K562 (cell line): ENCODE results near the gene CUX1. TPM values are rescaled to one million over a fixed set of nuclear protein-coding genes. Genes with fewer than 3 reads are reported as not detected.
A peak's percentile ranks its signal among the peaks of the same experiment; 100 is the strongest.

Experiments
- ATAC-seq: fragments of 200-7000 bp; cut with Tn5 transposase; 3 replicates; pipeline ENCODE4 v1.9.1; 2020; ENCODE audit warnings: moderate library complexity
- BruUV-seq: library from RNA; stranded (reverse); fragments of 400-500 nt; replicated peaks from 2 replicates; lab custom pipeline; 2021; lab: Mats Ljungman, UMichigan
- CTCF ChIA-PET: fragments of 300-600 bp; formaldehyde crosslinking; extraction: SDS; loops from one replicate; lab custom pipeline; 2021; ENCODE audit warnings: low intra/inter-chr PET ratio; lab: Yijun Ruan, JAX
- POLR2A ChIA-PET: fragments of 300-600, 350-650 bp; sonication (Branson Sonifier 250); formaldehyde crosslinking; extraction: SDS; loops from one replicate; lab custom pipeline; 2021; ENCODE audit warnings: antibody characterized with exemption, inconsistent platforms; lab: Yijun Ruan, JAX
- DNase-seq, 4 experiments: peaks; one replicate each; pipeline versions ENCODE4 v3.0.0 to v3.0.0-alpha.2; 2011 to 2018; ENCODE audit warnings: low spot score in 3 of 4, mixed read lengths in 3 of 4; ENCODE audit errors: extremely low read depth in 1 of 4
- FAIRE-seq: peaks from 2 replicates; lab custom pipeline; 2011; peaks lifted over from hg19 to GRCh38; lab: Jason Lieb, UNC
- H2AFZ ChIP-seq: 2 replicates; pipeline ENCODE4 v1.6.0; 2011; ENCODE audit warnings: low read depth, low read length, control low read depth, inconsistent platforms
- H3K27ac ChIP-seq: fragments of 200-600 bp; 3 replicates; pipeline ENCODE4 v1.8.0; 2011; ENCODE audit warnings: low read depth, mild to moderate bottlenecking, control low read depth, inconsistent platforms, low read length, moderate library complexity, mixed read lengths; ENCODE audit errors: extremely low read depth
- H3K27me3 ChIP-seq, 2 experiments: fragments of 300-600 bp in 1 of 2; 2 replicates in 1 of 2; 3 replicates in 1 of 2; pipeline versions ENCODE4 v1.6.0 to v1.8.0; 2011; ENCODE audit warnings: inconsistent platforms in 2 of 2, low read length in 2 of 2, mild to moderate bottlenecking in 1 of 2, mixed read lengths in 1 of 2, moderate library complexity in 1 of 2; ENCODE audit not compliant: control insufficient read depth in 2 of 2, insufficient read depth in 2 of 2
- H3K36me3 ChIP-seq: fragments of 300-600 bp; 3 replicates; pipeline ENCODE4 v1.8.0; 2011; ENCODE audit warnings: mild to moderate bottlenecking, low read length, inconsistent platforms; ENCODE audit not compliant: control insufficient read depth, insufficient read depth
- H3K4me1 ChIP-seq, 2 experiments: fragments of 200-600 bp in 1 of 2; replicated peaks in 1 of 2; 2 replicates in 1 of 2; 3 replicates in 1 of 2; pipeline versions ENCODE4 v1.5.1 to v1.8.0; 2011; ENCODE audit warnings: inconsistent platforms in 2 of 2, low read length in 2 of 2, mild to moderate bottlenecking in 1 of 2, mixed read lengths in 1 of 2, moderate library complexity in 1 of 2; ENCODE audit not compliant: control insufficient read depth in 2 of 2, insufficient read depth in 2 of 2
- H3K4me2 ChIP-seq: 2 replicates; pipeline ENCODE4 v1.6.1; 2011; ENCODE audit warnings: low read length, control low read depth, inconsistent platforms, mixed read lengths; ENCODE audit not compliant: insufficient read depth
- H3K4me3 ChIP-seq: fragments of 200-600 bp; sonication (generic), shearing (Covaris generic); 2 replicates; pipeline ENCODE4 v1.5.1; 2016; ENCODE audit warnings: control low read depth, inconsistent platforms
- H3K79me2 ChIP-seq: fragments of 200-600 bp; 3 replicates; pipeline ENCODE4 v1.8.0; 2011; ENCODE audit warnings: low read length, inconsistent platforms; ENCODE audit not compliant: control insufficient read depth, insufficient read depth
- H3K9ac ChIP-seq, 2 experiments: 2 replicates each; pipeline versions ENCODE4 v1.6.0 to v1.6.1; 2011; ENCODE audit warnings: low read depth in 2 of 2, low read length in 2 of 2, control low read depth in 1 of 2, inconsistent platforms in 1 of 2, mild to moderate bottlenecking in 1 of 2, mixed read lengths in 1 of 2; ENCODE audit not compliant: insufficient read depth in 1 of 2
- H3K9me1 ChIP-seq: one replicate; pipeline ENCODE4 v1.6.0; 2011; ENCODE audit warnings: inconsistent platforms, mild to moderate bottlenecking, low read length, moderate library complexity; ENCODE audit not compliant: control insufficient read depth, insufficient read depth
- H3K9me3 ChIP-seq: replicated peaks from 2 replicates; pipeline ENCODE4 v1.5.1; 2011; ENCODE audit warnings: low read depth, low read length, inconsistent platforms; ENCODE audit not compliant: control insufficient read depth, insufficient read depth
- H4K20me1 ChIP-seq: replicated peaks from 2 replicates; pipeline ENCODE4 v1.6.1; 2011; ENCODE audit warnings: low read length, inconsistent platforms, mixed read lengths; ENCODE audit not compliant: control insufficient read depth, insufficient read depth
- ESRRA ChIP-seq: fragments of 450-650 bp; IDR thresholded peaks from 2 replicates; pipeline ENCODE4 v1.6.1; 2014; ENCODE audit warnings: low read depth, mild to moderate bottlenecking, moderate library complexity, borderline replicate concordance
- GMEB1 ChIP-seq: fragments of 250-450 bp; sonication (Bioruptor Pico); IDR thresholded peaks from 2 replicates; pipeline ENCODE4 v1.4.0; 2020; ENCODE audit warnings: mild to moderate bottlenecking
- HDAC6 ChIP-seq: IDR thresholded peaks from 2 replicates; pipeline ENCODE4 v1.6.1; 2012; ENCODE audit warnings: low read depth, mild to moderate bottlenecking, control low read depth, inconsistent platforms, low read length, moderate library complexity
- IFI16 ChIP-seq: fragments of 250-450 bp; sonication (Bioruptor Pico); IDR thresholded peaks from 2 replicates; pipeline ENCODE4 v2.1.2; 2022; ENCODE audit warnings: mild to moderate bottlenecking, inconsistent platforms
- PTTG1 ChIP-seq: fragments of 450-650 bp; IDR thresholded peaks from 2 replicates; pipeline ENCODE4 v1.6.1; 2016; ENCODE audit warnings: low read depth, mild to moderate bottlenecking, missing genetic modification characterization, missing compliant biosample characterization
- SFPQ ChIP-seq: fragments of 200-400 bp; formaldehyde crosslinking; IDR thresholded peaks from 2 replicates; pipeline ENCODE4 v1.6.1; 2017; ENCODE audit warnings: mild to moderate bottlenecking, low read depth, low read length, moderate library complexity
- TBP ChIP-seq: optimal IDR thresholded peaks from 2 replicates; pipeline ENCODE3; 2011; ENCODE audit warnings: low read depth, low read length, improper control_type of control experiment
- TRIM28 ChIP-seq: fragments of 450-650 bp; IDR thresholded peaks from 2 replicates; pipeline ENCODE4 v1.6.1; 2017
- ZNF407 ChIP-seq: fragments of 450-650 bp; IDR thresholded peaks from 2 replicates; pipeline ENCODE4 v1.6.1; 2016; ENCODE audit warnings: low read depth
- WGBS: fragments of 100-300 bp; shearing (Covaris generic); methylation state at CpG from one replicate; pipeline ENCODE4 v1.1.6; 2016; ENCODE audit warnings: low coverage, mixed read lengths; ENCODE audit not compliant: insufficient coverage; ENCODE audit errors: missing lambda C conversion rate; 5-methylcytosine and 5-hydroxymethylcytosine counted together
- in situ Hi-C: fragments of 300-500 bp; cut with MboI; formaldehyde crosslinking; loops from 4 replicates; pipeline ENCODE4 v1.15.0; 2018; ENCODE audit warnings: inconsistent platforms, mixed read lengths
- intact Hi-C: fragments of 100-400 bp; cut with micrococcal nuclease; formaldehyde crosslinking; loops from 2 replicates; pipeline ENCODE4 v1.14.2; 2022
- polyA plus RNA-seq, 8 experiments: library from polyadenylated mRNA; depleted of rRNA in 4 of 8; stranded (reverse) in 5 of 8; unstranded in 3 of 8; fragments of >200 nt; fragmentation: Nextera tagmentation in 2 of 8; fragmentation: Illumina TruSeq in 1 of 8; extraction: Ambion mirVana in 2 of 8; extraction: Trizol in 1 of 8; gene quantifications; 2 replicates each; pipeline versions ENCODE4 v1.2.1 to v1.2.3, GENCODE V29; 2011 to 2014; ENCODE audit warnings: inconsistent platforms in 1 of 8, missing spikeins in 1 of 8
- total RNA-seq, 7 experiments: library from RNA; depleted of rRNA in 6 of 7; stranded (reverse); fragments of >200 nt in 6 of 7; fragmentation: Illumina TruSeq in 2 of 7; extraction: Trizol in 2 of 7; gene quantifications; 2 replicates each; pipeline versions ENCODE4 v1.2.1 to v1.2.3, GENCODE V29; 2011 to 2021; ENCODE audit warnings: low replicate concordance in 1 of 7

CUX1 gene
- total and polyA plus RNA-seq, 9 of the 15 experiments (the other 6 are each of a cell fraction or from before 2014, with no cell fraction given): 3.6 to 55.3 (median 25.2) TPM

GRCh38 chr7:101945034-101945758 lies 127.8 kb downstream of the CUX1 start:
- CTCF ChIA-PET: no interaction called here
- no TSS peak for BruUV-seq
- intact Hi-C loops (no loop called here), in situ Hi-C loops (no loop called here)
- Histone ChIP-seq H2AFZ (no peak overlapping the region), H3K4me1 (peaks cover 33 to 36% of the 10 kb centered on the region in 2 experiments), H3K27ac (no peak overlapping the region), H3K9me3 (no peaks in the 10 kb centered on the region), H3K79me2 (peaks cover 56% of the 10 kb centered on the region), H3K9ac (0 out of 4 replicates have a peak overlapping the region, but pooled peaks of 1 of the 2 experiments have one; percentile 49), H3K9me1 (no peaks in the 10 kb centered on the region), H3K4me3 (no peak overlapping the region), H4K20me1 (peaks cover 35% of the 10 kb centered on the region; the same call in 1 of the 2 replicates), H3K36me3 (peaks cover 2% of the 10 kb centered on the region; the same call in 2 of the 3 replicates), H3K4me2 (no peak overlapping the region), H3K27me3 (no peaks in the 10 kb centered on the region)
- DNase-seq (no peak), FAIRE-seq (no peak), ATAC-seq (no peak)
- POLR2A ChIA-PET: interaction anchor here (1.7 kb wide), 1 partner anchor 9 kb away, joined by 6 read pairs; no protein-coding TSS in a partner anchor
- WGBS: 86% methylated on average over 15 of the region's 15 CpGs
- TF ChIP-seq ZNF407 (no peak), ESRRA (no peak), IFI16 (no peak), TBP (no peak), GMEB1 (CRISPR knock-in tag) (no peak), SFPQ (no peak), TRIM28 (no peak), PTTG1 (tag) (no peak), HDAC6 (no peak)
